ENCODE measurements around the gene ANKRD33B.

ANKRD33B gene

DNA sequence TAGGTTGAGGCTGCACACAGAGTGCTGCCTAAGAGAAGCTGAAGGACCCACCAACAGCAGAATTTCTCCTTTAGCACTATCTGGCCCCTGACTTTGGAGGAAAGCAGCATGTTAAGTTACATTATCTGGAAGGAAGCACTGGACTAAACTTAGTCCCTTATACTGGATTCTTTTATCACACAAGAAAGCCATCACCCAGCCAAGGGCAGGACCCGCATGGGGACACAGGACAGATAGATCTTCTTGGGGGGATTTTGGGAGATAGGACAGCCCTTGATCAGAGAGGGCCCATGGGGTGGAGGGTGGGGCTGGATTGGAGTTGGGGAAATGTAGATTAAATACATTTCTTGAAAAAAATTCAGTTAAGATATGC is 14.4 kb downstream of the ANKRD33B start:
- no peak for DNase-seq (ENCODE audit: low read depth, low spot score)

DNA sequence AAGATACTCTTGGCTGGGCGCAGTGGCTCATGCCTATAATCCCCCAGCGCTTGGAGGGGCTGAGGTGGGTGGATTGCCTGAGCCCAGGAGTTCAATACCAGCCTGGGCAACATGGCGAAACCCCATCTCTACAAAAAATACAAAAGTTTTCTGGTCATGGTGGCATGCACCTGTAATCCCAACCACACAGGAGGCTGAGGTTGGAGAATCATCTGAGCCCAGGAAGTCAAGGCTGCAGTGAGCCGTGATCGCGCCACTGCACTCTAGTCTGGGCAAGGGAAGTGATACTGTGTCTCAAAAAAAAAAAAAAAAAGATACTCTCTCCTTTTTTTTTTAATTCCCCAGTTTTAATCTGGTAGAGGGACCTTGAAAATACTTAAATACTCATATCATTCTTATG is 15.0 kb downstream of the ANKRD33B start:
- DNase-seq (ENCODE audit: low read depth, low spot score), result no peak

DNA sequence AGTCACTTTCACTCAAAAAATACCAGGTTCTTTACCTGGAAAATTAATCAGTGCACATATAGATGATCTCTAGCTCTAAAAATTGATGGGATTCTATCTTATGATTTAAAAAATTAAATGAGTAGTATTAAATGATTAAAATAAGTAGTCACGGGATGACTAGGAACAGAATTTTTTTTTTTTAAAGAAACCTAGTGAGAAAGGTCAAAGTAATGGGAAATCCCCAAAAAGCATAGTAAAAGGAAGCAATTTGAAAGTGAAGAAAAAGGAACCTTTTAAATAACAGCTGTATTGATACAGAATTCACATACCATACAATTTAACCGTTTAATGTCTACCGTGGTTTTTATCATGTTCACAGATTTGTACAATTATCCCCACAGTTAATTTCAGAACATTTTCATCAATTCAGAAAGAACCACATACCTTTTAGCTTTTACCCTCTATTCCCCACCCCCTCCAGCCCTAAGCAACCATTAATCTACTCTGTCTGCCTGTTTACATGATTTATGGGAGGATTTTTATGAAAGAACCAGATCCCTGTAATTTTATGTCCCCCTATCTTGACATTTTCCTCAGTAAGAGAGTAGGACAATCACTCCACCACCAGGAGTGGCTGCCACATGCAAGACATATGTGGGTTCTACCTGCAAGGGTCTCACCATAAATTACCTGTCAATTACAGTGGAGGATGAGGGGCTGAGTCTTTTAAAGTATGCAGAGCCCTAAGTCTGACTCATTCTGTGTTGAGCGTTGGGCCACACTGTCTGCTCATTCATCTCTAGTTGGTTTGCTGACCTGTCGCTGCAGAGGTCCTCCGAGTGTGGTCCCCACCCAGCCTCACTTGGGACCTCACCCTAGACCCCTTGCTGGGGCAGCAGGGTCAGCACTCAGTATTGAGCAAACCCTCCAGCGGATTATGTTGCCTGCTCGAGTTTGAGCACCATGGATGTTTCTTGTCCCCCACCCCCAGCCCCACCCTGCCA is 16.0 kb downstream of the ANKRD33B start:
- no peak for DNase-seq (ENCODE audit: low read depth, low spot score)

DNA sequence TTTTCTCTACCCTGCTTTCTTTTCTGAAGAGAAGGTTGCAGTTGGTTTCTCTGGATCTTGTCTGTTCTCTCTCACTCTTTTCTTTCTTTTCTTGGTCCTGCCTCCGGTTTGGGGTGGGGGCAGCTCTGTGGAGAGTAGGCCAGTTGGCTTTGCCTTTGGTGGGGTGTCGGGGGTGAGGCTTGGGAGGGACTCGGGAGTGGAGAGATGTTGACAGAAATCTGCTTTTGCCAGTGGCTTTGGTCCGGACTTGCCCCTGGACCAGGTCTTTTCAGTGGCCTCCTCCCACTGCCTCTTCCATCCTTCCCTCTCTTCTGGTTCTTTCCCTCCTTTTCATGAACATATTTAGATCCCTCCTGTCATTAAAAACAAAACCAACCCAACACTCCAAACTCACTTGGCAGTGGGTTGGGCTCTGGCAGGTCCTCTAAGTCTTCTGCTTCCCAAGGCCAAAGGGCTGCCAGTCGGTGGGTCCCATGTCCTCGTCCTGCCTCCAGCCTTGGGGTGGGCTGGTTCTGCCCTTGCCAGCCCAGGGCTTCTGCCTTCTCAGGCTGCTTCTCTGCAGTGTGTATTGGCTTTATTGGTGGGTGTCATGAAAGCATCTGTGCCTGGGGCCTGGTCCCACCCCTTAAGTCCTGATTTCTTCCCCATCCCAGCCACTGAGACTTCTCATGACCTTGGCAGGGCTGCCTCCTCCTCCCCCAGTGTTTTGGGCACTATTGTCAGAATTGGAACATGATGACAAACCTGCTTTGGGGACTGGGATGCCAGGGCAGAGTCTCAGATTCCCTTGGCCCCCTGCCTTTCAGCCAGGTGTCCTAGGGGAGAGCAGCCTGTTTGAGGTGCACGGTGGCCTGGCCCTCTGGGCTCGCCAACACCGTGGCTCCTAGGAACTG is 16.9 kb downstream of the ANKRD33B start:
- no peak for DNase-seq (ENCODE audit: low read depth, low spot score)

DNA sequence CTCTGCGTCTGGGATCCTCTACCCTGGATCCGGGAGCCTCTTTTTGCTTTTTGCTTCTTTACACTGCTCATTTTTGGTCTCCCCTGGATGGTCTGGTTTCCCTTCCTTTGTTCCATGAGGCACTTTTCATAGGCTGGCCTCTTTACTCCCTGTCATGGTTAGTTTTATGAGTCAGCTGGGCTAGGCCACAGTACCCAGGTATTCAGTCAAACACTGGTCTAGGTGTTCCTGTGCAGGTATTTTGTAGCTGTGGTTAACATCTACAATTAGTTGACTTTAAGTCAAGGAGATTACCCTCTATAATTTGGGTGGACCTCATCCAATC is 17.5 kb downstream of the ANKRD33B start:
- DNase-seq (ENCODE audit: low read depth, low spot score), result no peak

DNA sequence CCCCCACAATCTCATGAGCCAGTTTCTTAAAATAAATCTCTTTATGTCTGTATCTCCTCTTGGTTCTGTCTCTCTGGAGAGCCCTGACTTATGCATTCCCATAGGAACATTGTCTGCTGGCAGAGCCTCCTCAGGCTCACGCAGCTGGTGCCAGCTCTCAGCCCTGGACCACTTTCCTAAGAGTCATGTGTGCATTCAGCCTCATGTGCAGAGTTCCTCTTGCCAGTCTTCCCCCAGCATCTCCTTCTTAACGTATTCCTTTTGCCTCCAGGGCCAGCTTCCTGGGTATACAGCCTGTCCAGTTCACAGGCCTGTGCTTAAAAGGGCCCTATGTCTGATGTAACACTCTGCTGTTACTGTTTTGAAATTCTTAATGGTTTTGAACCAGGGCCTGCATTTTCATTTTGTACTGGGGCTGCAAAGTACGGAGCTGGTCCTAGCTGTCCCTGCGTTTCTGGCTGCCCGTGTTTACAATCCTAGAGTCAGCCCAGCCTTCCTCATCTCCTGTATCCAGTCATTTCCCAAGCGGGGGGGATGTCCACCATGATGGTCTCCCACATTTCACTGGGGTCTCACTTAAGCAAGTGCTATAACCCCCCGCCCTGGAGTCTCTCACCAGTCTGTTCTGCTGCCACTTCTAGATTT is 18.1 kb downstream of the ANKRD33B start:
- DNase-seq (ENCODE audit: low read depth, low spot score), result no peak

DNA sequence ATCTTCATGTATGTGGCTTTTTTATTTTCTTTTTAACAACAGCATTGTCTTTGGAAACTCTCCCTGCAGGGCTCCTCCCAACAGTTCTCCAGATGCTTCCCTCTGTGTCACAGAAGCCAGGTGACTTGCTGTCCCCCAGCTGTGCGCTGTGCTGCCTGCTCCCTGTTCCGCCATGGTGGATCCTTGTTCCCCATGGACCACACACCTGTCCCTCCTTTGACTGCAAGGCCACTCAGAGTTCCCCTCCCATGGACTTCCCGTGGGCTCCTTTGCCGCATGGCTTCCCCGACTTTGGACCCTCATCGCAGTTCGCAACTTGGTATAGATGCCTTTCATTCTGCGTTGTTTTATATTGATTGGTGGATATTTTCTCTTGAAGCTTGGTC is 18.6 kb downstream of the ANKRD33B start:
- DNase-seq (ENCODE audit: low read depth, low spot score), result no peak

DNA sequence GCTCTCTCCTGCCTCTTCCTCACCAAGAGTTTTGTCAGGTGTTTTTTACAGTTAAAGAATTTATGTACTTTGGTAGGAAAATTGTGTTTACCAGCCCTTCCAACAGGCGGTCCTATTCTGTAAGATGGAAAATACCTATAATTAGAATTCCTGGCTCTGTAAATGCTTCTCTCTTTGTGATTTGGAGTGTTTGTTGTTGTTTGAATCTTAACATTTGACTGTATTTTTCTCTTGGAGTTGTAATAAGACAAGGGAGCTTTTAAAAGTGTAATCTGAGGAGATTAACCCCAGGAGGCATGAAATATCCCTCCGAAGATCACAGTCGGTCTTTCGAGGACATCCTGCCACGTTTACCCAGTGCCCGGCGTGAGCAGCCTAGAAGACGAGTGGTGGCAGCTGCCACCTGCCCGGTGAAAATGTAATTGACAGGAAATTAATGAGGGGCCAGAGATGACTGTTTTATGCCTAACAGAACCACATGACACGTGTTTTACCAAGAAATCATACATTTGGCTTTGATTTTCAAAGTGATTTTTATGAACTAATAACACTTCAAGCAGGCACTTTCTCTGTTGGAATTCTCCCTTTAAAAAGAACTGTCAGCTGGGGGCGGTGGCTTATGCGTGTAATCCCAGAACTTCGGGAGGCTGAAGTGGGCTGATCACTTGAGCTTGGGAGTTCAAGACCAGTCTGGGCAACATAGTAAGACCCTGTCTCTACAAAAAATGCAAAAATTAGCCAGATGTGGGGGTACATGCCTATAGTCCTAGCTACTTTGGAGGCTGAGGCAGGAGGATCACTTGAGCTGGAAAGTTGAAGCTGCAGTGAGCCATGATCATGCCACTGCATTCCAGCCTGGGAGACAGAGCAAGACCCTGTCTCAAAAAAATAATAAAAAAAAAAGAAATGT is 20.0 kb downstream of the ANKRD33B start:
- DNase-seq (ENCODE audit: low read depth, low spot score), result no peak

DNA sequence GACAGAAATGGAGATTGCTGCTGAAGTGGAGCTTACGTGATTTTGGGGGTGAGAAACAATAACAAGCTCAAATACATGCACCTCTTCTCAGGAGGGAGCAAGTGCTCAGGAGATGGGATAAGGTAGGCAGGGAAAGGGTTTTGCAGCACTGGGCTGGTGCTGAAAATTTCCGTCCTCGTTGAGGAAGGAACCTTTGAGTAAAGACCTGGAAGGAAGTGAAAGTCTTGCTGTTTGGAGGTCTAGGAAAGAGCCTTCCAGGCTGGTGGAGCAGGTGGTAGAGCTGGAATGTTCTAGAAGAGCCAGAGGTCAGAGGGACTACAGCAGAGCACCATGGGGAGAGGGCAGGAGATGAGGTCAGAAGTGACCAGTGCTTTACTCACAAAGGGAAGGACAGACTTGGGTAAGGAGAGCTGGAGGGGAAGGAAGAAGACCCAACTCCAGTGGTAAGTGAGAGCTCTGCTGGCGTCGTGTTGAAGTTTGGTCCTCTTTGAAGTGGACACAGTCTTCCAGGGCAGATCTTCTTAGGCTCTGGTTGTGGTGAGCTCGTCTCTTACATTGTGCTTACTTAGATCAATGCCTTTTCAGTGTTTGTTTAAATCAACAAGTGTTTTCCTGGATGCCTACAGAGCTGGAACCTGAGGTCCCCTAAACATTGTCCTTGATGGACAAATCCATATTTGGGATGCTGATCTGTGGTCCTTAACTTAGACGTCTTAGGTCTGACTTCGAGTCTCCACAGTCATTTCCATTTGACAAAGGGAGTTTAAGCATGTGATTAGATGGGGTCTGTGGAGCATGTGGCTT is 21.0 kb downstream of the ANKRD33B start:
- DNase-seq (ENCODE audit: low read depth, low spot score), result no peak

DNA sequence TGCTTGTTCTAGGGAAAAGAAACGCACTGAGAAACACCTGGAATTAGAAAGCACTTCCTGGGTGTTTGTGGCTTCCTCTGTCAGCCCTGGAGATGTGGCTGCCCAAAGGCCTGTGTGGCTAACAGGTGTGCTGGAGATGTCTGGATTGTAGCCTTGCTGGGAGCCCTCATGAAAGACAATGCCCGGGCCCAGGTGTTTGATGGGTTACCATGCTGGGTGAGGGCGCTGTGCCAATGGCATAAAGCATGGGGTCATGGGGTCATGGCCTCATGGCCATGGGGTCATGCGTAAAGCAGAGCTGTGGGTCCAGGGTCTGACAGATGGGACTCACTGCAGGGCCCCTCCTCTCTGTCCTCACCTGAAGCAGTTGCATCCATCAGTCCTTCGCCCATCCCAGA is 21.6 kb downstream of the ANKRD33B start:
- DNase-seq (ENCODE audit: low read depth, low spot score), result no peak

DNA sequence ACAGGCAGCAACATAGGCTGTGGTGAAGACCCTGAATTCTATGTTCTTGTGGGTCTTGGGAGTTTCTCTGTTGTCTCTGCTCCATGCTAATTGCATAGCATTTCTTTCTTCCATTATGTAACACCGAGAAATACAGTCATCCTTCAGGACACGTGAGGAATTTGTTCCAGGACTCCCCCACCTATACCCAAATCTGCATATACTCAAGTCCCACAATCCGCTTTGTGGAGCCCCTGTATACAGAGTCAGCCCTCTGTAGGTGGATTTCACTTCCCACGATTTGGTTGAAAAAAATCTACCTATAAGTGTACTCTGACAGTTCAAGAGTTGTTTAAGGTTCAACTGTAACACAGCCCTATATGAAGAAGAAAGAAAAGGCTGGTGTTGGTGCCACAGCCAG is 22.1 kb downstream of the ANKRD33B start:
- DNase-seq (ENCODE audit: low read depth, low spot score), result no peak

DNA sequence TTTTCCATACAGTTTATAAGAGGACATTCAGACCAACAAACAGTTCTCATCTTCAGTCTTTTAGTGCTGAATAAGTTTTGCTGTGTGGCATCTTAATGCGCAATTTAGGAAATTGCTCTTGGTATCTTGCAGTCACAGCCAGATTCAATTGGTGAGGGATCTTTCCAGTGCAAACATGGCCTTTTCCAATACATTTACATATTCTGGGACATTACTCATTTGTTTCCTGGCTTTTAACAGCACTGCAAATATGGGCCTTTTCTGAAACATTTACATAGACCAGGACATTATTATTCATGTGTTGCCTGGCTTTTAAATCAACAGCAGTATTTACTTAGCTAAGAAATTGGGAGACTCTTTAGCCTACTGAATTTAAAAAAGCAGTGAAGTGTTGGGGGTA is 22.7 kb downstream of the ANKRD33B start:
- no peak for DNase-seq (ENCODE audit: low read depth, low spot score)

DNA sequence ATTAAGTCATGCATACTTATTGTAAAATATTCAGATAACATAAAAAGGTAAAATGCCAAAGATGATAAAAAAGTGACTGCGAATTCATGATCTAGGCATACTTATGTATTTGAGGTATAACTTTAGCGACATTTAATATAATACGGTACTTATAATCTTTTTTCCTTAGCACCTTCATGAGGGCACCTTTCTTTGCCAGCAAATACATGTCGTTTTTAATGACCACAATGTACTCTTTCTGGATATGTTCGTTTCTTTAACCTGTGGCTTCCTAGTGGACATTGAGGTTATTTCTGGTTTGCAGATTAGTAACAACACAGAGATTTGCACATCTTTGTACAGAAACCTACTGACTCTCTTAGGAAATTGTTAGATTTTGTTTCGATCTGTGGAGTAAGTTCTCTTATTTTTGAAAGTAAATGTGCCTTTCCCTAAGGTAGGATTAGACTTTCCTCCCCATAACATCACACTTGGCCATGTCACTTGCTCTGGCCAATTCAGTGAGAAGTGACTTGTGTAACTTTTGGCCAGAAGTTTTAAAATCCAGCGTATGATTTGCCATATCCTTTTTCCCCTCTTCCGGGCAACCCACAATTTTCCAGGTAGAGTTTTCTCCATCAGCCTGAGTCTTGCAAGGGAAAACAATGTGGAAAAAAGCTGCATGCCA is 24.4 kb downstream of the ANKRD33B start:
- DNase-seq (ENCODE audit: low read depth, low spot score), result no peak

DNA sequence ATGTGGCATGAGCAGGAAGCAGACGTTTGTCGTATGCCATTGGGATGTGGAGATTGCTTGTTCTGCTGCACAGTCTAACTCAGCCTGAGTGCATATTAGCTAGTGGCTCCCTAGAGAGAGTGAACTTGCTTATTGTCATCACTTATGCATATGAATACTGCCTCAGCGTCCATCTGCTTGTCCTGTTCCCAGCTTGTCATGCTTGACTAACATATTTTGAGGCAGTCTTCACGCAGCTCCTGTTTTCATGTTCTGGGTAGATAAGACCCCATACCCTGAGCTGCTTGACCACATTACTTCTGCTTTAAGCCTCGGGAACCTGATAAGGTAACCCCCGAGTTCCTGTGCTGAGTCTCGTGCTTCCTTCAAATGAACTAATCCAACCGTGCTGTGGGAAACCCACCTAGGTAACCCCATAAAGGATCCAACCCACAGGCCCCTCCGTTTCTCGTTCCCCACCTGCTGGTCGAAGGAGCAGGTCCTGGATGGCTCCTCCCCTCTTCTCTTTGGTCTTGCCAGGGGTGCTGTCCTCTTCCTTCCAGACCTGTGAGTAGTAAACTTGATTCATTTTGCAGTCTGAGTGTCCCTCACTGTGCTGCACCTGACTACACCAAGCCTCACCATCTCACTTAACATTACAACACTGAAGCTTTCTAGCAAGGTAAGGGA is 25.0 kb downstream of the ANKRD33B start:
- DNase-seq (ENCODE audit: low read depth, low spot score), result no peak

DNA sequence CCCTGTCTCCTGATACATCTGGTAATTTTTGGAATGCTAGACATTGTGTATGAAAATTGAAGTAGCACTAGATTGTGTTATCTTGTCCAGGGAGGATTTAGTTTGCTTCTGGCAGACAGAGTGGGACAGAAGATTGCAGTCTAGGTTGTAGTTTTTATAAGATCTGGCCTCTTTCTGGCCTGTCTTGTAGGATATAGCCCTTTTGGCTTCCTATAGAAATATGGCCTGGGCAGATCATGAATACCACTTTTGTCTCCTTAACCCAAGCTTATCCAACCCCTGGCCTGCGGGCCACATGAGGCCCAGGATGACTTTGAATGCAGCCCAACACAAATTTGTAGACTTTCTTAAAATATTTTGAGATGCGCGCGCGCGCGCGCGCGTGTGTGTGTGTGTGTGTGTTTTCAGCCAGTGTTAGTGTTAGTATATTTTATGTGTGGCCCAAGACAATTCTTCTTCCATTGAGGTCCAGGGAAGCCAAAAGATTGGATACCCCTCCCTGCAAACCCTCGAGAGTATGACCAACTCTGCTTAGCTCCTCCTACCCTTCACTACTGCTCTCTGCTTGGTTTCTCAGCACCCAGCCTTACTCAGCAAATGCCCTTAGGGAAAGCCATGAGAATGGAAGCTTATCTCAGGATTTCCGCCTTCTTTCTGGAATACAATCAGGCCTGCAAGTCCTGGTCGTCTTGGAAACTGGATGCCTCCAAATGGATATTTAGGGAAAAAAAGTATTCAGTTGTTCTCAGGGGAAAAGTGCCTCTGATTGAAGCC is 26.5 kb downstream of the ANKRD33B start:
- peak; percentile 95 for DNase-seq (ENCODE audit: low read depth, low spot score)

DNA sequence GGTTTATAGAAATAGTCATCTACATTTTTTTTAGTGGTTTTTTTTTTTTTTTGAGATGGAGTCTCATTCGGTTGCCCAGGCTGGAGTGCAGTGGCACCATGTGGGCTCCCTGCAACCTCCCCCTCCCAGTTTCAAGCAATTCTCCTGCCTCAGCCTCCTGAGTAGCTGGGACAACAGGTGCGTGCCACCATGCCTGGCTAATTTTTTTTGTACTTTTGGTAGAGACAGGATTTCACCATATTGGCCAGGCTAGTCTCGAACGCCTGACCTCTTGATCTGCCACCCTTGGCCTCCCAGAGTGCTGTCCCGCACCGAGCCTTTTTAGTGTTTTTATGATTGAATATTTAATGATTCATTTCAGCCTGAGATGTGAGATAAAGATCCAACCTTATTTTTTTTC is 27.3 kb downstream of the ANKRD33B start:
- DNase-seq (ENCODE audit: low read depth, low spot score), result no peak

DNA sequence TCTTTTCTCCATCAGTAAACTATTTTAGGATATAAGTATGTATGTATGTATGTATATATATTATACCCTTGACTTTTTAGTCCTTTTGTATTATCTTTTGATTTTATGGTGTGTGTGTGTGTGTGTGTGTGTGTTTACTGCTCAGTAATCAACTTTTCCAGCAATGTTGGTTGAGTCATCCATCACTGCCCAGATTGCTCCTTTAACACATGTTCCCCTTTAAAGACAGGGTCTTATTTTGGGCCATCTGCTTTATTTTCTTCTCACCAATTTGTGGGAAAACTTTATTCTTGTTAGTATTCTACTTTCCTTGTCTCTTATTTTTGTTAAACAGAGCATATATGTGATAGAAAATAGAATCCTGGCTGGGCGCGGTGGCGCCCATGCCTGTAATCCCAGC is 28.1 kb downstream of the ANKRD33B start:
- DNase-seq (ENCODE audit: low read depth, low spot score), result no peak

DNA sequence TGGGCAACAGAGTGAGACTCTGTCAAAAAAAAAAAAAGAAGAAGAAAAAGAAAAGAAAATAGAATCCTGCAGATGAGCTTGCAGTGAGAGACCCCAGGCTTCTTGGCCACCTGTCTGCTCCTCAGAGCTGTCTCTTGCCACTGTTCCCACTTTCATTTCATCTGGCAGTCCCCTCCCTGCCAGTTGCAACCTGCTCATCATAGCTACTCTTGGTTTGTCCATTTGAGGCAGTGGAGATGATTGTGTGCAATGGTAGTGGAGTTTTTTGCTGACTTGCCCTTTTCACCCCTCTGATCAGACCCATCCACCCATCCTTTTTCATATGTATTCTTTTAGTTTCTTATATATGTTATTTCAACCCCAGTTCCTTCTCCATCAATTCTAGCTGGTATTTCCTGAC is 28.7 kb downstream of the ANKRD33B start:
- DNase-seq (ENCODE audit: low read depth, low spot score), result no peak
